Fibroblast of peridontal ligament (primary cell): Measurements from ENCODE around the gene FBXO36.

Source experiments
- DNase-seq: peaks from one replicate; pipeline ENCODE4 v3.0.0-alpha.2; 2010; ENCODE audit errors: extremely low read depth

FBXO36 gene

GRCh38 chr2:229969921-229970320 lies 47.6 kb downstream of the FBXO36 start:
- no peak for DNase-seq

DNA sequence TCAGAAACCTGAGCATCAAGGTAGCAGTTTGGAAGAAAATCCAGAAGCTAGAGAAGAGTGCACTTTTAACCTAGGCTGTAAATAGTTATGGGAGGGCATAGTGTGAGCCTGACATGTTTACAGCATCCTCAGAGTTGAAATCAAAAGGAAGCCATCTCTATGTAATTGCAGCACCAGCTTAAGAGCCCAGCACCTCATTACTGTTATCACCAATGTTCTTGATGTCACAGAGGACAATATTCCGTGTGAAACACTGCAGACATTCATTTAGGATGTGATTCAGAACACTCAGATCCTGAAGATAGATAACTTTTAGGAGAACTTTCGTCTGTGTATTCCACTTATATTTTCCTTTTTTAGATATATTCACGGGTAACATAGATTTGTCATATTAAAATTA lies 48.1 kb downstream of the FBXO36 start:
- no peak for DNase-seq

DNA sequence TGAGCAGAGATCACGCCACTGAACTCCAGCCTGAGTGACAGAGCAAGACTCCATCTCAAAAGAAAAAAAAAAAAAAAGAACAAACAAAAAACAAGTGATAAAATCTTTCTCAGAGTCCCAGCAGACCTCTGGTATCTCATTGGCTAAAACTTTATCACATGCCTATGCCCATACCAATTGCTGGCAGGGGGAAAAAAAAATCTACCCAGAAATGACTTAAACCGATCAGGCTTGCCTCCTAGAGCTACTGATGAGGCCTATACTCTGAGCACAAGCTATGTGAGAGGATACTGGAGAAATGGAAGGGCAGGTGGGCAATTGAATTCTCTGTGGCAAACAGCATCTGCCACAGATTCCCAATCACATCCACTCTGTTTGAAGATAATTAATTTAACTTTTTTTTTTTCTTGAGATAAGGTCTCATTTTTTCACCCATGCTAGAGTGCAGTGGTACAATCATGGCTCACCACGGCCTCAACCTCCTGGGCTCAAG lies 49.0 kb downstream of the FBXO36 start:
- no peak for DNase-seq

- peak; percentile 77 for DNase-seq
Observed at GRCh38 chr2:229974266-229974665, 52.0 kb downstream of the FBXO36 start.

- DNase-seq = peak; percentile 68
Observed at GRCh38 chr2:229980431-229981184, 58.3 kb downstream of the FBXO36 start.

DNA sequence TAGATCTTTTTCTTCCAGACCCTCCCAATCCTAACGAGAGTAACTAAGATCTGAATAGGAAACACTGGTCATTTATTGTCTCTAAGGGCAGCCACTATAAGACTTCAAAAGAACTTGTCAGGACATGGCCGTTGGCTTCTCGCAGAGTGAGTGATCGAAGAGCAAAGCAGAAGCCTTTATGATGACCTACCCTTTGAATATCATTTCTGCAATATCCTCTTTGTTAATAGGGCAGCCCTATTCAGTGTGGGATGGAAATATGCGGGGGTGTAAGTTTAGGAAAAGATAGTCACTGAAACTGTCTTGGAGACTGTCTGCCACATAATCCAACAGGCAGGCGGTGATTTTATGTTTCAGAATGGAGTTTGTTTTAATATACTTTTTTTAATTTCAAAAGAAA lies 70.9 kb downstream of the FBXO36 start:
- DNase-seq = no peak

DNA sequence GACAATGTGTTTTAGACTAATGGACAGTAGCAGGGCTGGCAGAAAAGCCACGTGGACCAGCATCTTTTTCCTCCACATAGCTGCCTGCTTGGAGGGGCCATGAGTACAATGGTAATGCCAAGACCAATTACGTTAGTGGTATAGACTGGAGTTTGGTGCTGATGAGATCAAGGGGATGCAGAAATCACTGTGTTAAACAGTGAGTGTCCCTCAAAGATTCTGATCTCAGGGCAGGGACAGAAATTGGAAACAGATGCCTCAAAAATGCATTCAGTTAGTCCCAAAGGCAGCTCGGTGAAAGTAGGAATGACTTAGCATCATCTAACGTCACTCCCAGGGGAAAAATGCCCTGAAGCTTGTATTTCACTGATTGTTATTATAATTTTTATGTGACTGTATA lies 74.0 kb downstream of the FBXO36 start:
- peak; percentile 91 for DNase-seq

DNA sequence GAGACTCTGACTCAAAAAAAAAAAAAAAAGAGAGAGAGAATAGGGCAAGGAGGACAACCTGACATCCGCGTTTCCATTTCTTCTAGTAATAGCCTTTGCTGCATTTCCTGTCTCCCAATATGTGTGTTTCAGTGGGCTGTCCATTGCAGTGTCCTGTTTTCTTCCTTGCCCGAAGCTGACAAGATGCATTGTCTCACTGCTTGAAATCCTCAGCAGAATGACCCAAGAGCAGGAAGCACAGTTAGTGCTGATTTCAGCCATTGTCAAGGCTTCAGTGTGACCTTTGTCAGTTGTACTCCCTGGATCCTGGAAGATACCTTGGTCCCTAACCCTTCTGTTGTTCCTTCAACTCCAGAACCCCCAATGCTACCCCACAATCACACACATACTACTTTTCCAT lies 75.3 kb downstream of the FBXO36 start:
- DNase-seq = no peak

- DNase-seq = no peak
Observed at GRCh38 chr2:230000118-230000841, 78.0 kb downstream of the FBXO36 start.

GRCh38 chr2:230007931-230008707 lies 85.8 kb downstream of the FBXO36 start:
- DNase-seq = peak; percentile 86

GRCh38 chr2:230008708-230009066 lies 86.4 kb downstream of the FBXO36 start:
- no peak for DNase-seq

GRCh38 chr2:230010501-230010900 lies 88.2 kb downstream of the FBXO36 start:
- DNase-seq = no peak

GRCh38 chr2:230011617-230012016 lies 89.3 kb downstream of the FBXO36 start:
- peak; percentile 65 for DNase-seq

GRCh38 chr2:230012267-230012884 lies 90.1 kb downstream of the FBXO36 start:
- no peak for DNase-seq

DNA sequence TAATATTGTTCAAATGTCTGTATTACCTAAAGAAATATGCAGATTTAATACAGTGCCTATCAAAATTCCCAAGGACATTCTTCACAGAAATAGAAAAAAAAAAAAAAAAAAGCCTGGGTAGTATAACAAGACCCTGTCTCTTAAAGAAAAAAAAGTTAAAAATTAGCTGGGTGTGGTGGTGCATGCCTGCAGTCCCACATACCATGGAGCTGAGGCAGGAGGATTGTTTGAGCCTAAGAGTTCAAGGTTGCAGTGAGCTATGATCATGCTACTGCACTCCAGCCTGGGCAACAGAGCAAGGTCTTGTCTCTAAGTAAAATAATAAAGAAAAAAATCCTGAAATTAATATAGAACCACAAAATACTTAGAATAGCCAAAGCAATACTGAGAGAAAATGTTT lies 94.5 kb downstream of the FBXO36 start:
- DNase-seq = no peak

GRCh38 chr2:230018153-230018552 lies 95.8 kb downstream of the FBXO36 start:
- peak; percentile 79 for DNase-seq

DNA sequence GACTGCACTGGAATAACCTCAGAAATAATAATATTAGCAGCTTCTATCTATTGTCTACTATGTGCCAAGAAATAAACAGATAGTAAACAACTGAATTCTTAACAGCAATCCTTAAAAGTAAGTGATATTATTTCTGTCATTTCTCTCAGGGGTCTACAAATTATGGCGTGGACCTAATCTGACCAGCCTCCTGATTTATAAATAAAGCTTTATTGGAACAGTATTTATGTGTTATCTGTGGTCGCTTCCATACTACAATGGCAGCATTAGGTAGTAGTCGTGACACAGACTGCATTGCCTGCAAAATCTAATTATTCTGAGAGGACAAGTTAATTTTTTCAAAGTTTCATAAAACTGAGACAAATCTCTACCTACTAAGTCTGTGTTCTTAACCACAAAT lies 97.4 kb downstream of the FBXO36 start:
- DNase-seq = no peak

- DNase-seq = no peak
Observed at GRCh38 chr2:230023313-230023712, 101.0 kb downstream of the FBXO36 start.

DNA sequence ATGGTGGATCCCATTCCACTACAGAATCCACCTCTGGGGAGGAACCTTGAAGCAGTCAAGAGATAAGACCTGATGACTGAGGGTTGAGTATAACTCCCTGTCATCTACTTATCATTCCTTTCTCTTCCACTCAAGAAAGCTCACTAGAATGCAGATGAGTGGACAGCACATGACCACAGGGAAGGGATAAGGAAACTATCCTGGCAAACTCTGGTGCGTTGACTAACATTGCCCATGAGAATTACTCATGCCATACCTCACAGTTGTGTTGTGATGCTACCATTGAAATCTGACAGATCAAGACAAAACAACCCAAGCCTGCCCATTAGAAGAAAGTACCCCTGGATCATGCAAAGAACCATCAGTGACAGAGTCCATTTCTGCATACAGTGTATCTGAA lies 119.9 kb downstream of the FBXO36 start:
- no peak for DNase-seq

GRCh38 chr2:230043025-230043424 lies 120.7 kb downstream of the FBXO36 start:
- no peak for DNase-seq

- DNase-seq = no peak
Observed at GRCh38 chr2:230043461-230043860, 121.2 kb downstream of the FBXO36 start.

DNA sequence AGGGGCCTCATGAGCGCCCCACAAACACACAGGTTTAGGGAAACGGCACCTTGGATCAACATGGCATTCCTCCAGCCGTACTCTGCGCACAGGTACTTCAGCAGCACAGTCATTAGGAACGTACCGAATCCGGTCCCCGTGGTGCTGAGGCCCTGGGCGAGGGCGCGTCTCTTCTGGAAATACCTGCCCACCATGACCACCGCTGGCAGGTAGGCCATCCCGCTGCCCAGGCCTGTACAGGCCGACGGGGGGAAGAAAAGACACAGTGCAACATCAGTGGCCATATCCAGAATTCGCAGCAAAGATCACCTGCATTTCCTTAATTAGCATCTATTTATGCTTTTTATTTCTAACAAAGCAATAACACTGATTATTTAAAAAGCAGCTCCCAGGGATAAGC lies 124.2 kb downstream of the FBXO36 start:
- DNase-seq = no peak
